Keratinocyte (primary cell): ENCODE results near the gene RAPGEF1.

Experiments
- EZH2 ChIP-seq: IDR thresholded peaks from one replicate; pipeline ENCODE4 v1.6.1; 2012; ENCODE audit warnings: inconsistent platforms, mild to moderate bottlenecking, low read length, moderate library complexity
- TF ChIP-seq, protein P1 (sequence below), 3 experiments: IDR thresholded peaks in 1 of 3; conservative IDR thresholded peaks in 1 of 3; optimal IDR thresholded peaks in 1 of 3; 2 replicates in 2 of 3; 3 replicates in 1 of 3; pipeline versions ENCODE3 to v1.5.1; 2011; ENCODE audit warnings: low read length in 3 of 3, mild to moderate bottlenecking in 3 of 3, moderate library complexity in 2 of 3, control low read depth in 1 of 3, inconsistent platforms in 1 of 3; ENCODE audit not compliant: insufficient read depth in 2 of 3; ENCODE audit errors: extremely low read depth in 1 of 3

DNA sequence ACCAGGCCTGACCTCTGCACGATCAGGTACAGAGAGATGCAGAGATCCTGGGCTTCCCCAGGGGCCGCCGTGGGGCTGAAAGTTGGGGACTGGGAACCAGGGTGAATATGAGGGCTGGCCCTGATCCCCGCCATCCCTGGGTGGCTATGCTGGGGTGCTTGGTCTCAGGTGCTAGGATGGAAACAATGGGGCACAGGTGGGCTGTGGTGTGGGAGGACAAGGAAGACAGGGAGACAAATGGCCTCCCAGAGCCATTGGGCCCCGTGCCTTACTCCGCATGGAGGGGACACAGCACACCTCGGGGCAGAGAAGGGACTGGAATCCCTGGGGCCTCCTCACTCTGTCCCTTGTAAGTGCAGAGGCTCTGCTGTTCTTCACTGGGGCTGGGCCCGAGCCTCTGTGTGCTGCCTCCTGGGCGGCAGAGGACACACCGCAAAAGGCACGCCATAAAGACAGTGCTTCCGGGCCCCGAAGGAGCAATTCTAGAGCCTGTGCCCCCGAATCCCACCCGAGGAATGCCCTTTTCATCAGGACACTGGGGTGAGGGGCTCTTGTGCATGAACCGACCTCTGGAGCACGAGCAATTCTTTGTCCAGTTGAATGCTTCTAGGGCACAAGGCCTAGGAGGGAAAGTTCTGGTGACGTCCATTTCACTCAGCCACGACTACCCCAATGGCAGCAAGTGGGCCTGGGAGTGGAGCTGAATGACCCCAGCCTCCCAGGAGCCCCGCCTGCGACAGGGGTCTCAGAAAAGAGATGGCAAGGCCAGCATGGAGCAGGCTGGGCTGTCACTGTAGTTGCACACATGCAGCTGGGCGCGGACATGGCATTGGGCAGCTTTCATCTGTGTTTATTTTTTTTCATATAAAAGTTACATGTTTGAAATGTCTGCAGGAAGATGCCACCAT is 163.7 kb downstream of the RAPGEF1 start:
- TF ChIP-seq, protein P1, sequence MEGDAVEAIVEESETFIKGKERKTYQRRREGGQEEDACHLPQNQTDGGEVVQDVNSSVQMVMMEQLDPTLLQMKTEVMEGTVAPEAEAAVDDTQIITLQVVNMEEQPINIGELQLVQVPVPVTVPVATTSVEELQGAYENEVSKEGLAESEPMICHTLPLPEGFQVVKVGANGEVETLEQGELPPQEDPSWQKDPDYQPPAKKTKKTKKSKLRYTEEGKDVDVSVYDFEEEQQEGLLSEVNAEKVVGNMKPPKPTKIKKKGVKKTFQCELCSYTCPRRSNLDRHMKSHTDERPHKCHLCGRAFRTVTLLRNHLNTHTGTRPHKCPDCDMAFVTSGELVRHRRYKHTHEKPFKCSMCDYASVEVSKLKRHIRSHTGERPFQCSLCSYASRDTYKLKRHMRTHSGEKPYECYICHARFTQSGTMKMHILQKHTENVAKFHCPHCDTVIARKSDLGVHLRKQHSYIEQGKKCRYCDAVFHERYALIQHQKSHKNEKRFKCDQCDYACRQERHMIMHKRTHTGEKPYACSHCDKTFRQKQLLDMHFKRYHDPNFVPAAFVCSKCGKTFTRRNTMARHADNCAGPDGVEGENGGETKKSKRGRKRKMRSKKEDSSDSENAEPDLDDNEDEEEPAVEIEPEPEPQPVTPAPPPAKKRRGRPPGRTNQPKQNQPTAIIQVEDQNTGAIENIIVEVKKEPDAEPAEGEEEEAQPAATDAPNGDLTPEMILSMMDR (optimal IDR thresholded peaks at IDR 0.05 in 1 of 3, IDR thresholded peaks at IDR 0.05 in 1 of 3, conservative IDR thresholded peaks at IDR 0.05 in 1 of 3; ENCODE audit: extremely low read depth in 1 of 3, insufficient read depth in 2 of 3, low read length in 3 of 3), result no peak
- TF ChIP-seq EZH2, result no peak
